LNCAP (cell line): ENCODE data around the gene DOCK10.

Experiments
- TF ChIP-seq, protein P1 (sequence below): fragments of 450-650 bp; IDR thresholded peaks from 2 replicates; pipeline ENCODE4 v1.5.1; 2017; ENCODE audit warnings: mild to moderate bottlenecking

The DOCK10 gene

DNA sequence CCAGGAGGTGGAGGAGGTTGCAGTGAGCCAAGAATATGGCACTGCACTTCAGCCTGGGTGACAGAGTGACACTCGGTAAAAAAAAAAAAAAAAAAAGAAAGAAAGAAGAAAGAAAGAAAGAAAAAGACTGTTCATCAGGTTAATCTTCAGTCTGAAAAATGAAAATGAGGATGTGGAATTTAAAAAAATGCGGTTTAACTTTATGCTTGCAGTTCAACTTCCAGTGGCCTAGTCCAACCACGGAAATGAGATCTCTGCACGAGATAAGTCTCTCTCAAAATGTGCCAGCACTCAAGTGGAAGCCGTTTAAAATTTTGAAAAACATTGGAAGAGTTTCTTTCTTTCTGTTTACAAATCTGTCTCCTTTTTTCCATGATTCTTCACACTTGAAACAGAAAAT is 112.1 kb downstream of the DOCK10 start:
- TF ChIP-seq, protein P1, sequence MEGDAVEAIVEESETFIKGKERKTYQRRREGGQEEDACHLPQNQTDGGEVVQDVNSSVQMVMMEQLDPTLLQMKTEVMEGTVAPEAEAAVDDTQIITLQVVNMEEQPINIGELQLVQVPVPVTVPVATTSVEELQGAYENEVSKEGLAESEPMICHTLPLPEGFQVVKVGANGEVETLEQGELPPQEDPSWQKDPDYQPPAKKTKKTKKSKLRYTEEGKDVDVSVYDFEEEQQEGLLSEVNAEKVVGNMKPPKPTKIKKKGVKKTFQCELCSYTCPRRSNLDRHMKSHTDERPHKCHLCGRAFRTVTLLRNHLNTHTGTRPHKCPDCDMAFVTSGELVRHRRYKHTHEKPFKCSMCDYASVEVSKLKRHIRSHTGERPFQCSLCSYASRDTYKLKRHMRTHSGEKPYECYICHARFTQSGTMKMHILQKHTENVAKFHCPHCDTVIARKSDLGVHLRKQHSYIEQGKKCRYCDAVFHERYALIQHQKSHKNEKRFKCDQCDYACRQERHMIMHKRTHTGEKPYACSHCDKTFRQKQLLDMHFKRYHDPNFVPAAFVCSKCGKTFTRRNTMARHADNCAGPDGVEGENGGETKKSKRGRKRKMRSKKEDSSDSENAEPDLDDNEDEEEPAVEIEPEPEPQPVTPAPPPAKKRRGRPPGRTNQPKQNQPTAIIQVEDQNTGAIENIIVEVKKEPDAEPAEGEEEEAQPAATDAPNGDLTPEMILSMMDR, result no peak

DNA sequence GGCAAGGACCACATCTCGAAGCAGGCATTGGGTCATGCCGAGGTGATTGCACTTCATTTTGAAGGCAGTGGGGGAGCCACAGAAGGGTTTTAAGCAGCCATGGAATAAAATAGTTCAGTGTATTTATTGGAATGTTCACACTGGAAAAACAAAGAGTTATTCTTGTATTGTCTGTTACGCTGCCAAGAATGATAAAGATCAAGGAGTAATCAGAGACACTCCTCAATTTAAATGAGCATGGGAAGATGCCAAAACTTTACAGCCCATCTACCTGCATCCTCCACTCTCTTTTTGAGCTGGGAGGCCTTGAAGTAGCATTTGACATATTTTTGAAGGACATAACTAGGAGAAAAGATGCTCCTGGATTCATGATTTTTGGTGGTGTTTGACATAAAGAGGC is 112.8 kb downstream of the DOCK10 start:
- TF ChIP-seq, protein P1, result no peak

DNA sequence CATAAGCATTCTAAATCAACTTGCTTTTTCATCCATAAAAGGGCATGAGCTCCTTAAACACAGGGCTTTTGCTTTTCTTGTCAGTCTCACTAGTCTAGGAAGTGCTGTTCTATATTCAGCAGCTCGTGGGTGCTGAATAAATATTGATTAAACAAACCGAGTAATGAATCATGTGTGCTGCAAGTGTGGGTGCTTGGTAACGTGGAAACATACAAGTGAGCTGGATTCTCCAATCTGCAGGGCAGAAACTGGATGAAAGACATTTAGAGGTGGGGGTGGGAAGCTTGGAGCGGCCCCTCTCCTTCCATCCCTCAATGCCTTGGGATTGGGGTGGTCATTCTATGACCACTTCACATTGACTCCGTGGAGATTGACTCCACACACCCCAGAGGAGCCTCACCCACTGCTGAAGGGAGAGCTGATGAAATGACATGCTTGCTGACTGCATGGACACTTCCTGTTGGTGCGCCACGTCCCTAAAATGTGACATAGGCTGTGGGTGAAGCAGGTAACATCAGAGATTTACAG is 114.6 kb downstream of the DOCK10 start:
- TF ChIP-seq, protein P1, result no peak

DNA sequence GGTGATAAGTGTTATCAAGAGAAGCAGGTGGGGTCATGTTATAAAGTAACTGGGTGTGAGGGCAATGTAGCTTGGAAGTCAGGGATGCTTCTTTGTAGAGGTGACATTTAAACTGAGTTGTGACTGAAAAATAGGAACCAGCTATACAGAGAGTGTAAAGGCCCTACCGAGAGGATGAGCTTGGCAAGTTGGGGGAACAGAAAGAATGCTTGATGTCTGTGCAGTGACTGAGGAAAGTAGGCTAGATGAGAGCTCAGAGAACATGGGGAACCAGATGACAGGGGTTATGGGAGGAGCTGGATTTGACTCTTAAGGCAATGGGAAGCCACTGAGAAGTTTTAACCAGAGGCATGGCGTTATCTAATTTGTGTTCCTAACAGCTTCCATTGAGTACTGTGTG is 115.3 kb downstream of the DOCK10 start:
- TF ChIP-seq, protein P1, result no peak

DNA sequence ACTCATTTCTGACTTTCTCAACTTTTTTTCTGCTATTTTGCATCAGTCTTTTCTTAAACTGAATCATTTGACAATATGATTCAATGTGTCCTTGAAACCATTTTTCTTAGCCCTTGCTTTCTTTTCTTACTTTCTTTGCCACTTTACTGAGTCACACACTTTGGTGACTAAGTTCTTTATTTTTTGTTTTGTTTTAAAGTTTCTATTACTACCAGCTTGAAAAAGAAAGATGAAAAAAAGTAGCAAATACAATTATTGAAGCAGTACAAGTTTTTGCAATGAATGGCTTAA is 116.5 kb downstream of the DOCK10 start:
- TF ChIP-seq, protein P1, result no peak

DNA sequence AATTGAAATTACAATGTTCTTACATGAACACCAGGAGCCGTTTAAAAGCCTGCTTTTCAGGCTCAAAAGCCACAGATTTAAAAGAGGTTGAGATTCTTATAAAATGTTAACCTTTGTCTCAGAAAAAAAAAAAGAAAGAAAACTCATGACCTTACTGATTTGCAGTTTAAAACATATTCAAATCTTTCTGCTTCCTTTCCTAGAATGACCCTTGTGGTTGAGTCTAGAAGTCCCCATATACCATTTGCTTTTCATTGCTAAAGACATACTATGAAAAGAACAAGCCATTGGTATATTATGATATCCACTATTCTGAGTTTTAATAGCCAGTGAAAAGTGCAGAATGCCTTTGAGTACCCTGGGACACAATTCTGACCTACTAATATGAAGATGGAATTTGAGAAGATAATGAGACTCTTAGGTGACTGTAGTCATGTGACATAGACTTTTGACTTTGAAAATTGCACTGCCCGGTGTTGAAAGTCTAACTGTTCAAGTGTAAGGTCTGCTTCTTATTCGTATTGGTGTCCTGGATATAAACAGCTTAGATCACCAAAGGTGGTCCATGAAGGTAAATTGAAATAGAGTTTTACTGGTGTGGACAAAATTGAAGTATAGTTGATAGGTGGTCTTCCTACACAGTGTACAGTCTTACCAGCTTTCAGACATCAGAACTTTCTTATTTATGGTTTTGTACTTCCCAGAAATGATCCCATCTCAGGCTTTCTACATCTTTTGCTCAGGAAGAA is 117.0 kb downstream of the DOCK10 start:
- TF ChIP-seq, protein P1, result no peak

DNA sequence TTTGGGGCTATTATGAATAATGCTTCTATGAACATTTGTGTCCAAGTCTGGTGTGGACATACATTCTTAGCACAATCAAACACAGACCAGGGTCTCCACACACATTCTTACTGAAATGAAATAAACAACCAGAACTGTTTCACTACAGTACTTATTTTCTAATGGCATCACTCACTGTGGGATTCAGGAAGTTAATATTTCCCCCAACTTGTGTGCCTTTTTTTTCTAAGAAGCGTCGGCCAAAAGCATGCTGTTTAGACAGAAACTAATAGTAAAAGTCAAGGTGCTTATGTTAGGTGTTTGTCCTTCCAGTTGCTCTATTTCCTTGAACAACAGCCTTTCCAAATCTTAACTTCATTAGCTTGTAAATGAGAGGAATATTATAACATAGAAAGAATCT is 117.6 kb downstream of the DOCK10 start:
- TF ChIP-seq, protein P1, result no peak
